ENCODE results near the gene PFKFB2.

DNA sequence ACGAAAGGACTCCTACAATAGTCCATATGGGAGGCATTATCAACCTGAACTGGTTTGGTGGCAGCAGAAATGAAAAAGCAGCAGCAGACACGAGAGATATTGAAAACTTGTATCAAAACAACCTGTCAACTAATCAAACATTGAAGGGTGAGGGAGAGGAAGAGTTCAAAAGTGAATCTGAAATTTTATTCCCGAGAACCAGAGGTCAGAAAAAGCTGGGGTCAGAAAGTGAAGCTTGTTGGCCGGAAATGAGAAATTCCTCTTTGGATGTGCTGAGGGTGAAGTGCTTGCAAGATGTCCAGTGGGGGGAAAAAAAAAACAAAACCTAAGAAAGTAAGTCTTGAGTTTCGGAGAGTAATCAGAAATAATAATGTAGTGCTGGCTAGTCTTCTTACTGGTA is 49.1 kb downstream of the PFKFB2 start:
- TF ChIP-seq POLR2A (IDR thresholded peaks at IDR 0.05) = no peak
- TF ChIP-seq, protein P1, sequence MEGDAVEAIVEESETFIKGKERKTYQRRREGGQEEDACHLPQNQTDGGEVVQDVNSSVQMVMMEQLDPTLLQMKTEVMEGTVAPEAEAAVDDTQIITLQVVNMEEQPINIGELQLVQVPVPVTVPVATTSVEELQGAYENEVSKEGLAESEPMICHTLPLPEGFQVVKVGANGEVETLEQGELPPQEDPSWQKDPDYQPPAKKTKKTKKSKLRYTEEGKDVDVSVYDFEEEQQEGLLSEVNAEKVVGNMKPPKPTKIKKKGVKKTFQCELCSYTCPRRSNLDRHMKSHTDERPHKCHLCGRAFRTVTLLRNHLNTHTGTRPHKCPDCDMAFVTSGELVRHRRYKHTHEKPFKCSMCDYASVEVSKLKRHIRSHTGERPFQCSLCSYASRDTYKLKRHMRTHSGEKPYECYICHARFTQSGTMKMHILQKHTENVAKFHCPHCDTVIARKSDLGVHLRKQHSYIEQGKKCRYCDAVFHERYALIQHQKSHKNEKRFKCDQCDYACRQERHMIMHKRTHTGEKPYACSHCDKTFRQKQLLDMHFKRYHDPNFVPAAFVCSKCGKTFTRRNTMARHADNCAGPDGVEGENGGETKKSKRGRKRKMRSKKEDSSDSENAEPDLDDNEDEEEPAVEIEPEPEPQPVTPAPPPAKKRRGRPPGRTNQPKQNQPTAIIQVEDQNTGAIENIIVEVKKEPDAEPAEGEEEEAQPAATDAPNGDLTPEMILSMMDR (IDR thresholded peaks at IDR 0.05) = no peak
